IPS-11a (cell line): ENCODE data around the gene TRIM41.
A peak's percentile ranks its signal among the peaks of the same experiment; 100 is the strongest.

Experiments
- H3K4me3 ChIP-seq: one replicate; pipeline ENCODE4 v1.5.1; 2013; ENCODE audit warnings: low read depth, low read length, control low read depth

The TRIM41 gene

GRCh38 chr5:181229996-181230395, 6.9 kb downstream of the TRIM41 start:
- no peak overlapping the region for H3K4me3 ChIP-seq

- H3K4me3 ChIP-seq, result no peak overlapping the region
These were observed 7.5 kb downstream of the TRIM41 start for GRCh38 chr5:181230551-181230950.

GRCh38 chr5:181231432-181231831, 8.4 kb downstream of the TRIM41 start:
- H3K4me3 ChIP-seq, result no peak overlapping the region

DNA sequence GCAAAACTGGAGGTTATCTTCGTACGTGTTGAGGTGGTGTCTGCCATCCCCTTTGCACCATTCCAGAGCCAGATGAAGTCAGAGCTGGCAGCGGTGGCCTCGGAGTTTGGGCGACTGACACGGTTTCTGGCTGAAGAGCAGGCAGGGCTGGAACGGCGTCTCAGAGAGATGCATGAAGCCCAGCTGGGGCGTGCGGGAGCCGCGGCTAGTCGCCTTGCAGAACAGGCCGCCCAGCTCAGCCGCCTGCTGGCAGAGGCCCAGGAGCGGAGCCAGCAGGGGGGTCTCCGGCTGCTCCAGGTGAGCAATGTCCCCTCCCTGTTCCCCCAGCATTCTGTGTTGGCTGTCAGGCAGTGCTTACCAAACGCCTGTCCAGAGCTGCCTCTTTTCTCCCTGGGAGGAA, 9.5 kb downstream of the TRIM41 start:
- H3K4me3 ChIP-seq, result no peak overlapping the region

DNA sequence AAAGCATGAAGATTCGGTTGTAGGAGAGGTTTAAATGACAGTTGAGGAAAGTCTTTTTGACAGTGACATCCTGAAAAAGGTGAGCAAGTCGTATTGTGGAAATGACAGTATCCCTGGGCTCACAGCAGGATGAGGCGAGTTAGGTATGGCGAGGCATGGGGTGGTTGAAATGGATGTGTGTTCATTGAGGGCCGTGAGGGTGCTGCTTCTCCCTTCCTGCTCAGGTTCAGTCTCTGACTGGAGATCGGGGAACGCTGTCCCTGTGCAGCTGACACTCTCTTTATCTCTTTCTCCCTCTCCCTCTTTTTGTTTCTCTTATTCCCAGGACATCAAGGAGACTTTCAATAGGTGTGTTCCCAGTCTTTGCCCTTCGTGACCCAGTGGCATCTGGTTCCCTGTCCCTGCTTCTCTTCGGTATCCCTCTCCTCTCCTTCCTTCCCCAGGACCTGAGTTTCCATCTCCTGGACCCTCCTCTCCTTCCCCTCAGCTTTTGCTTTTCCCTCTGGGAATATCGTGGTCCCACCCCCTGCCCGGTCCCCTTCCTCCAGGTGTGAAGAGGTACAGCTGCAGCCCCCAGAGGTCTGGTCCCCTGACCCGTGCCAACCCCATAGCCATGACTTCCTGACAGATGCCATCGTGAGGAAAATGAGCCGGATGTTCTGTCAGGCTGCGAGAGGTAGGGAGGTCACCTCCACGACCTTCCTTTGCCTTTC, 10.2 kb downstream of the TRIM41 start:
- H3K4me3 ChIP-seq, result no peak overlapping the region

GRCh38 chr5:181233801-181234454, 10.8 kb downstream of the TRIM41 start:
- no peak overlapping the region for H3K4me3 ChIP-seq

DNA sequence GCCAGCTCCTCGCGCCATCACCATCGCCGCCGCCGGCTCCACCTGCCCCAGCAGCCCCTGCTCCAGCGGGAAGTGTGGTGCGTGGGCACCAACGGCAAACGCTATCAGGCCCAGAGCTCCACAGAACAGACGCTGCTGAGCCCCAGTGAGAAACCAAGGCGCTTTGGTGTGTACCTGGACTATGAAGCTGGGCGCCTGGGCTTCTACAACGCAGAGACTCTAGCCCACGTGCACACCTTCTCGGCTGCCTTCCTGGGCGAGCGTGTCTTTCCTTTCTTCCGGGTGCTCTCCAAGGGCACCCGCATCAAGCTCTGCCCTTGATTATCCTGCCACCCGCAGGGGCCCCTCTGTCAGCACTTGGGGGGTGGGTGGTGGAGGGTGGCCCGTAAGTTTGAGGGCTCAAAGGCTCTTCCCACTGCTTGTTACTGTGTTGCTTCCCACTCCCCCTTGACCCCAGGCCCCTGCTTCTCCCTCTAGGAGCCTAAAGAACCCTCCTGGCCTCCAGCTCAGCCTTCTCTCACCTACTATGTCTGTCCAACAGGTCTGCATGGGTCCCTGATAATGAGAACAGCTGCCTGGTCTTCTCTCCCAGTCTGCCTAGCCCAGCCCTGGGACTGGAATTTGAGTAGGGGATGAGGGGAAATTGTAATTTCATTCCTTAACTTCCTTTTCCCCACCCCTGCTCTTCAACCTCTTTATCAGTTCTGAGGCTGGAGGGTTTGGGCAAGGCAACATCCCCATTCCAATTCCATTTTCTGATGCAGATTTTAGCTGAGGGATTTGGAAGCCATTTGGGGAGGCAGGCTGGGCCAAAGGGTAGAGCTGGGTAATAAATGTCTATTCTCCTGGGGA, 11.6 kb downstream of the TRIM41 start:
- H3K4me3 ChIP-seq, result no peak overlapping the region

DNA sequence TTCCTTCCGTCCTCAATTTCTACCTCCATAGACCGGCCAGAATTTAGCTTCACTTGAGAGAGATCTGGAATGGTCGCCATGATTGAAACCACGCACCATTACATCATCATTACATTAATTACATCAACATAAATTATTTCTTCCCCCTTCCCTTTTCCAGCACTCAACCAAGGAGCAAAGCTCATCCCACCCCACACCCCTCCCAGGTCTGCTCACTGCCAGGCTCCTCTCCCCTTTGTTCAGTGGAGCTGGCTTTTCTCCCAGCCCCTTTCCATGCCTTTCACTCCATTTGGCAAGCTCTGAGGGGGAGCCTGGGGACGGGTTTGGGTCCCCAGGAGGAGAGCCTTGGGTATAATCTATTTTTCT, 12.2 kb downstream of the TRIM41 start:
- no peak overlapping the region for H3K4me3 ChIP-seq

GRCh38 chr5:181235689-181236366, 12.7 kb downstream of the TRIM41 start:
- no peak overlapping the region for H3K4me3 ChIP-seq

GRCh38 chr5:181236471-181236870, 13.4 kb downstream of the TRIM41 start:
- no peak overlapping the region for H3K4me3 ChIP-seq

DNA sequence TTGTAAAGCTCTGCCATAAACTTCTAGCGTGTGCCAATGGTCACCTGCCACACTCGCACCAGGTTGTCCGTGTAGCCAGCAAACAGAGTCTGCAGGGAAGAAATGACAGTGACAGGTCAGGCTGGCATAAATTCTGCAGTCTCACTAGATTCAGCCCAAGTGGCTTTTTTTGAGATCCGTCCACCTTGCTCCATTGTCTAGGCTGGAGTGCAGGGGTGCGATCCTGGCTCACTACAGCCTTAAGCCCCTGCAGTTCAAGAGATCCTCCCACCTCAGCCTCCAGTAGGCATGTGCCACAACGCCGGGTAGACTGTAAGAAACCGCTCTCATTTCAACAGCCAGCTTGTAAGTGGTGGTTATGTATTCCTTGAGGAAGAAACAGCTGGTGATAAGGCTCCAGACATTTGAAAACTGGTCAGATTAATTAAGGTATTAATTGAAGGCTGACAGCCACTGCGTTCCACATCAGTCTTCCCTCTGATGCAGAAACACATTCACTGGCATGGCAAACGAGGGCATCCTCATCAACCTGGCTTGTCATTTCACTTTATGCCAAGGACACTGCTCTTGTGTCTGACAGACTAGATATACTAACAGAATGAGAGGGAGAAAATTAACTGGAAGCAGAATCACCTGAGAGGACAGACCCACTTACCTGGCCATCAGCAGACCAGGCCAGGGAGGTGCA, 14.0 kb downstream of the TRIM41 start:
- H3K4me3 ChIP-seq, result no peak overlapping the region

DNA sequence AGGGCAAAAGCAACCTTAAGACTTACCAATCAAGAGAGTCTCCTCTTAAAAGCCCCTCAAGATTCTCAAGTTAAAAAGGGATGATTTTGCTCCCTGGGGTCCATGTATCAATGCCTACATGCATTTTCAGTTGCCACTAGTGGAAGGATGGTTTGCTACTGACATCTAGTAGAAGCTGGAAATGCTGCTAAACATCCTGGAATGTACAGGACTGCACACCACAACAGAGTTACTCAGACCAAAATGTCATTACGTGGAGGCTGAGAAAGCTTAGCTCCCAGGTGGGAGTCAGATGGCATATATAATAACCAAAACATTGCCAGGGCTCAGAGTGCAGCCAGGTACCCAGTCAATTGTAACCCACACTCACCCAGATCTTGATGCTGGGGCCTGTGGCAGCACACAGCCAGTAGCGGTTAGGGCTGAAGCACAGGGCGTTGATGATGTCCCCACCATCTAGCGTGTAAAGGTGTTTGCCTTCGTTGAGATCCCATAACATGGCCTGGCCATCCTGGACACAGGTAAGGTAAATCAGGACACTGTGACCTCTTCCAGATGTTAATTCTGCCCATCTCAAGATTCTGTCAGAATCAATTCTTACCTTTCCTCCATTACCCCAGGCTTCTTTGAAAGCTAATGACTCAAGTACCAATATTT, 14.8 kb downstream of the TRIM41 start:
- H3K4me3 ChIP-seq, result no peak overlapping the region

- H3K4me3 ChIP-seq, result no peak overlapping the region
These were observed 16.1 kb downstream of the TRIM41 start for GRCh38 chr5:181239062-181239663.

- H3K4me3 ChIP-seq, result peak overlapping the region; percentile 96
These were observed 18.4 kb downstream of the TRIM41 start for GRCh38 chr5:181241393-181241975.

GRCh38 chr5:181242031-181242451, 19.0 kb downstream of the TRIM41 start:
- peak overlapping the region; percentile 96 for H3K4me3 ChIP-seq

DNA sequence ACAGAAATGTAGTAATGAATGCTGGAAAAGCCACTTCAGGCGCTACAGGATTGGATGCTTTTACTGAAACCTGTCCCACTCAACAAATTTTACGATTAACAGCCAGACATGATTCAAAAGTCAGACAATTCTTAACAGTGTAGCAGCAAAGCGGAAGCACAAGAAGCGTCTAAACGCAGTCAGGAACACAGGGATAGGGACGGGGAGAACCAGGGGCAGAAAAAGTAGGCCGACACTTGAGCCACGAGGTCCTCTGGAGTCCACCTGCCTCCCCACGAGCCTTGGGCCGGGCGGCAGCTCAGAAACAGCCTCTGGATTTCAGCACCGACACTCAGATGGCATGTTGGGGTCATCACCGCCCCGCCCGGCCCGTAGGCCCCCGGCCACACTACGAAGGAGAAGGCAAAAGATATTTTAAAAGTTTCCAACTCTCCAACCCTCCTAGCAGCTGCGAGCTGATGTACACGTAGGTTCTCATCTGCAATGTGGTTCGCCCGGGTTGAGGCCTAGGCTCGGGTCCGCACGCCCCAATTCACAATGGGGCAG, 20.0 kb downstream of the TRIM41 start:
- peak overlapping the region; percentile 96 for H3K4me3 ChIP-seq

- H3K4me3 ChIP-seq, result peak within 1 kb of the TSS; percentile 96
These were observed 20.7 kb downstream of the TRIM41 start, which contains the start of gene RACK1 for GRCh38 chr5:181243564-181244343. Gene RACK1, minus strand, starts transcription at chr5:181243906. Its CDS starts 106 bp downstream, at chr5:181243800.
